SH-SY5Y (cell line): ENCODE measurements around the gene TPSAB1.

ENCODE experiments used
- GATA2 ChIP-seq: IDR thresholded peaks from 2 replicates; pipeline ENCODE4 v1.6.1; 2011; ENCODE audit warnings: mild to moderate bottlenecking, low read depth, low read length
- GATA3 ChIP-seq: IDR thresholded peaks from 2 replicates; pipeline ENCODE4 v1.6.1; 2011; ENCODE audit warnings: low read depth, mild to moderate bottlenecking, low read length, moderate library complexity

DNA sequence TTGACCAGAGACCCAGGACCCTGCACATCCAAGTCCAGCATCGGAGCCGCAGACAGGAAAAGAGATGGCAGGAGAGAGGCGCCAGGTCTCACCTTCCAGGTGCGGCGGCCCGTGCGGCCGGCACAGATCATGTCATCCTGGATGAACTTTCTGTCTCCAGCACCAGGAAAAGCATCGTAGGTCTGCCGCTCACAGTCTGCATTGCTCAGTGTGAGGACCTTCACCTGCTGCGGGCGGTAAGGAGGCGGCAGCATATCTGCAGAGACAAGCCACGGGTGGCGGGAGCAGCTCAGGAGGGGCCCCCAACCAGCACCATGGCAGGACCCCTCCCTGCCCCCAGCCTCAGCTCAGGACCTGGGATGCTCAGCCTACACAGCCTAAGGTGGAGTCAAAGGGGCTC lies 33.3 kb downstream of the TPSAB1 start:
- no peak for TF ChIP-seq GATA2
- TF ChIP-seq GATA3, result no peak
